CD14-positive monocyte (primary cell): ENCODE measurements around the gene MDGA2. TPM values are rescaled to one million over a fixed set of nuclear protein-coding genes. Genes with fewer than 3 reads are reported as not detected.

ENCODE experiments used
- DNase-seq, 3 donors: peaks; one replicate each; pipeline ENCODE4 v3.0.0-alpha.2; 2011 to 2022
- H2AFZ ChIP-seq: 2 replicates; pipeline ENCODE4 v1.6.0; 2012; ENCODE audit warnings: mild to moderate bottlenecking, low read depth, low read length, inconsistent platforms; ENCODE audit not compliant: insufficient read depth, poor library complexity, severe bottlenecking
- H3K27ac ChIP-seq, 2 donors: 1 replicate in 1 of 2; 2 replicates in 1 of 2; pipeline ENCODE4 v1.5.1; 2012 to 2013; ENCODE audit warnings: low read length in 2 of 2, control low read depth in 1 of 2, inconsistent platforms in 1 of 2, low read depth in 1 of 2, mild to moderate bottlenecking in 1 of 2
- H3K27me3 ChIP-seq, 2 donors: one replicate each; pipeline versions ENCODE4 v1.6.0 to v1.6.1; 2011 to 2013; ENCODE audit warnings: low read length in 2 of 2; ENCODE audit not compliant: control insufficient read depth in 2 of 2, insufficient read depth in 2 of 2
- H3K36me3 ChIP-seq, 2 donors: replicated peaks in 1 of 2; 1 replicate in 1 of 2; 2 replicates in 1 of 2; pipeline versions ENCODE4 v1.5.1 to v1.6.1; 2012 to 2013; ENCODE audit warnings: low read length in 2 of 2, control low read depth in 1 of 2, inconsistent platforms in 1 of 2, mild to moderate bottlenecking in 1 of 2; ENCODE audit not compliant: insufficient read depth in 2 of 2, control insufficient read depth in 1 of 2
- H3K4me1 ChIP-seq, 2 donors: 1 replicate in 1 of 2; 2 replicates in 1 of 2; pipeline versions ENCODE4 v1.5.1 to v1.6.1; 2012 to 2013; ENCODE audit warnings: low read length in 2 of 2, control low read depth in 1 of 2, inconsistent platforms in 1 of 2, mild to moderate bottlenecking in 1 of 2, moderate library complexity in 1 of 2; ENCODE audit not compliant: insufficient read depth in 2 of 2, control insufficient read depth in 1 of 2
- H3K4me2 ChIP-seq: replicated peaks from 2 replicates; pipeline ENCODE3; 2012; ENCODE audit warnings: low read length, moderate library complexity, mild to moderate bottlenecking; ENCODE audit not compliant: poor library complexity, severe bottlenecking; ENCODE audit errors: extremely low read depth
- H3K4me3 ChIP-seq, 3 experiments: fragments of 200-600 bp in 1 of 3; sonication (generic) in 1 of 3; replicated peaks in 1 of 3; 1 replicate in 2 of 3; 2 replicates in 1 of 3; pipeline ENCODE4 v1.5.1; 2011 to 2013; ENCODE audit warnings: low read length in 3 of 3, mild to moderate bottlenecking in 3 of 3, control low read depth in 2 of 3, low read depth in 2 of 3, inconsistent platforms in 1 of 3, moderate library complexity in 1 of 3
- H3K79me2 ChIP-seq: 2 replicates; pipeline ENCODE4 v1.6.0; 2012; ENCODE audit warnings: mild to moderate bottlenecking, control low read depth, inconsistent platforms, low read length, moderate library complexity; ENCODE audit not compliant: insufficient read depth
- H3K9ac ChIP-seq: 2 replicates; pipeline ENCODE4 v1.6.0; 2017; ENCODE audit warnings: low read length, mild to moderate bottlenecking; ENCODE audit not compliant: insufficient read depth, poor library complexity, severe bottlenecking
- H3K9me3 ChIP-seq, 2 donors: replicated peaks in 1 of 2; 1 replicate in 1 of 2; 2 replicates in 1 of 2; pipeline versions ENCODE4 v1.5.1 to v1.6.1; 2012 to 2013; ENCODE audit warnings: low read length in 2 of 2, control low read depth in 1 of 2; ENCODE audit not compliant: control insufficient read depth in 1 of 2, insufficient read depth in 1 of 2
- H4K20me1 ChIP-seq: 2 replicates; pipeline ENCODE4 v1.6.0; 2012; ENCODE audit warnings: mild to moderate bottlenecking, low read length, control low read depth, moderate library complexity; ENCODE audit not compliant: insufficient read depth
- H3K27ac Mint-ChIP-seq, 7 donors: one replicate each; pipeline ENCODE4 v1.8.0; 2020; ENCODE audit warnings: mild to moderate bottlenecking in 7 of 7, mixed read lengths in 7 of 7, moderate library complexity in 6 of 7, inconsistent platforms in 2 of 7
- H3K27me3 Mint-ChIP-seq, 3 donors: one replicate each; pipeline ENCODE4 v1.8.0; 2021 to 2022; ENCODE audit warnings: low read depth in 3 of 3, mild to moderate bottlenecking in 3 of 3, mixed read lengths in 3 of 3, moderate library complexity in 3 of 3, inconsistent platforms in 1 of 3
- H3K36me3 Mint-ChIP-seq, 2 donors: one replicate each; pipeline ENCODE4 v1.8.0; 2020; ENCODE audit warnings: mixed read lengths in 2 of 2, inconsistent platforms in 1 of 2, mild to moderate bottlenecking in 1 of 2
- H3K4me1 Mint-ChIP-seq: one replicate; pipeline ENCODE4 v1.8.0; 2020; ENCODE audit warnings: mild to moderate bottlenecking, mixed read lengths
- H3K4me3 Mint-ChIP-seq, 2 donors: one replicate each; pipeline ENCODE4 v1.8.0; 2020; ENCODE audit warnings: mild to moderate bottlenecking in 2 of 2, mixed read lengths in 2 of 2, moderate library complexity in 1 of 2
- H3K9me3 Mint-ChIP-seq, 7 donors: one replicate each; pipeline ENCODE4 v1.8.0; 2020 to 2022; ENCODE audit warnings: mixed read lengths in 7 of 7, mild to moderate bottlenecking in 6 of 7, moderate library complexity in 6 of 7, inconsistent platforms in 2 of 7
- WGBS: methylation state at CpG from one replicate; pipeline ENCODE4 v1.1.5; 2013; ENCODE audit warnings: missing lambda C conversion rate; ENCODE audit not compliant: insufficient coverage; 5-methylcytosine and 5-hydroxymethylcytosine counted together
- intact Hi-C, 2 donors: fragments of 100-400 bp; cut with micrococcal nuclease; formaldehyde crosslinking; loops; one replicate each; pipeline versions ENCODE4 v1.15.0 to v1.15.1; 2023
- polyA plus RNA-seq, 3 donors: library from polyadenylated mRNA; depleted of rRNA in 1 of 3; unstranded in 2 of 3; stranded (reverse) in 1 of 3; fragments of 300-500 nt in 2 of 3; fragments of >200 nt in 1 of 3; fragmentation: Illumina TruSeq in 2 of 3; gene quantifications; 1 replicate in 2 of 3; 2 replicates in 1 of 3; pipeline ENCODE4 v1.2.3, GENCODE V29; 2012 to 2021
- TF ChIP-seq, protein P1 (sequence below): fragments of 200-600 bp; IDR thresholded peaks from one replicate; pipeline ENCODE4 v1.8.0; 2022; ENCODE audit warnings: antibody characterized with exemption, mild to moderate bottlenecking

Gene MDGA2
- polyA plus RNA-seq, 3 donors = not detected

DNA sequence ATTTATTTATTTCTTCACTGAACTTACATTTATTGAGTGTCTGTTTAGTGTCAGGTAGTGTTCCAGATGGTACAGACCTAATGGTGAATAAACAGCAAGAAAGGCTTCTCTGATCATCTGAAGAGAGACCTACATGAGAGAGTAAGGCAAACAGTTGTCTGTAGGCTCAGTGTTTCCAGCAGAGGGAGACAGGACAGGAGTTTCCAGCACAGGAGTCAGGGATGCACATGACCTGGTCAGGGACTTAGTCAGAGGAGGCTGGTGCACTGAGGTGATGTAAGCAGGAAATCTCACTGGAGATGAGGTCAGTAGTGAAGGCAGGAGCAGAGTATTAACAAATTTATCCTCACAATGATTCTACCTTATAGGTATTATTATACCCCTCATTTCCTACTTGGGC is 233.2 kb downstream of the MDGA2 start:
- H3K9me3 ChIP-seq = no peaks in the 10 kb centered on the region
- DNase-seq = no peak
- Mint-ChIP-seq H3K36me3 (no peaks in the 10 kb centered on the region), H3K4me1 (no peaks in the 10 kb centered on the region), H3K27me3 (peaks cover 0 to 2% (median 0%) of the 10 kb centered on the region in 3 donors), H3K9me3 (peaks cover 0 to 3% (median 0%) of the 10 kb centered on the region in 7 donors), H3K4me3 (no peak overlapping the region), H3K27ac (no peak overlapping the region)
- no peak overlapping the region for H3K4me2 ChIP-seq
- H3K4me3 ChIP-seq = no peak overlapping the region
- intact Hi-C loops = no loop called here
- TF ChIP-seq, protein P1, sequence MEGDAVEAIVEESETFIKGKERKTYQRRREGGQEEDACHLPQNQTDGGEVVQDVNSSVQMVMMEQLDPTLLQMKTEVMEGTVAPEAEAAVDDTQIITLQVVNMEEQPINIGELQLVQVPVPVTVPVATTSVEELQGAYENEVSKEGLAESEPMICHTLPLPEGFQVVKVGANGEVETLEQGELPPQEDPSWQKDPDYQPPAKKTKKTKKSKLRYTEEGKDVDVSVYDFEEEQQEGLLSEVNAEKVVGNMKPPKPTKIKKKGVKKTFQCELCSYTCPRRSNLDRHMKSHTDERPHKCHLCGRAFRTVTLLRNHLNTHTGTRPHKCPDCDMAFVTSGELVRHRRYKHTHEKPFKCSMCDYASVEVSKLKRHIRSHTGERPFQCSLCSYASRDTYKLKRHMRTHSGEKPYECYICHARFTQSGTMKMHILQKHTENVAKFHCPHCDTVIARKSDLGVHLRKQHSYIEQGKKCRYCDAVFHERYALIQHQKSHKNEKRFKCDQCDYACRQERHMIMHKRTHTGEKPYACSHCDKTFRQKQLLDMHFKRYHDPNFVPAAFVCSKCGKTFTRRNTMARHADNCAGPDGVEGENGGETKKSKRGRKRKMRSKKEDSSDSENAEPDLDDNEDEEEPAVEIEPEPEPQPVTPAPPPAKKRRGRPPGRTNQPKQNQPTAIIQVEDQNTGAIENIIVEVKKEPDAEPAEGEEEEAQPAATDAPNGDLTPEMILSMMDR = no peak
- H3K27ac ChIP-seq = no peak overlapping the region
- no peaks in the 10 kb centered on the region for H3K36me3 ChIP-seq
- no peak overlapping the region for H2AFZ ChIP-seq
- H4K20me1 ChIP-seq = no peaks in the 10 kb centered on the region
- no peaks in the 10 kb centered on the region for H3K4me1 ChIP-seq
- H3K79me2 ChIP-seq = no peaks in the 10 kb centered on the region
- H3K9ac ChIP-seq = no peak overlapping the region
- H3K27me3 ChIP-seq = no peaks in the 10 kb centered on the region

DNA sequence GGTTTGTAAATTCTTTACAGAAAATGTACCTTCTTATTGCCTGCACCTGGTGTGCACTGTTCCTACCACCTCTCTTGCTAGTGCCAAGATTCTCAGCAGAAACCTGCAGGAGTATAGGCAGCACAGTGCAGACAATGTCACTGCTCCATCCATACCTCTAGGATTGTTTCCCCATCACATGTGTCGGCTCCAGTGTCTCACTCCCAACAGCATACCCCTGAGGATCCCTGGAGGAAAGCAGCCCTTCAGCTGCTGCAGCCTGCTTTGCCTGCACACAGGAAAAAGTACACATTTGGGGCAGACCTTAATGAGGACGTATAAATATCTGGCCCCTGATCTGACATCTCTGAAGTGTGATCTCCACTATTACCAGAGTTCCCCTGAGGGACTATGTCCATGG is 235.5 kb downstream of the MDGA2 start:
- no peaks in the 10 kb centered on the region for H4K20me1 ChIP-seq
- no peak overlapping the region for H3K27ac ChIP-seq
- no peak overlapping the region for H3K9ac ChIP-seq
- no peak for DNase-seq
- intact Hi-C loops = no loop called here
- Mint-ChIP-seq H3K27me3 (peaks cover 0 to 2% (median 0%) of the 10 kb centered on the region in 3 donors), H3K27ac (no peak overlapping the region), H3K9me3 (peaks cover 0 to 3% (median 0%) of the 10 kb centered on the region in 7 donors), H3K36me3 (no peaks in the 10 kb centered on the region), H3K4me1 (no peaks in the 10 kb centered on the region), H3K4me3 (no peak overlapping the region)
- no peaks in the 10 kb centered on the region for H3K4me1 ChIP-seq
- H3K9me3 ChIP-seq = no peaks in the 10 kb centered on the region
- TF ChIP-seq, protein P1 = no peak
- H3K27me3 ChIP-seq = no peaks in the 10 kb centered on the region
- no peak overlapping the region for H2AFZ ChIP-seq
- H3K36me3 ChIP-seq = no peaks in the 10 kb centered on the region
- no peaks in the 10 kb centered on the region for H3K79me2 ChIP-seq
- no peak overlapping the region for H3K4me2 ChIP-seq
- no peak overlapping the region for H3K4me3 ChIP-seq
- 70% methylated on average over 1 of the region's 2 CpGs for WGBS
